HTERT RPE-1 (cell line): Measurements from ENCODE around the gene PAPPA2.
"Not testable (repeated sequence)": the region's sequence is repeated elsewhere in the genome, so short reads cannot be mapped to it uniquely, and the experiment has no call there.

Experiments
- in situ Hi-C: fragments of 300-500 bp; cut with MboI; formaldehyde crosslinking; loops from 4 replicates; pipeline ENCODE4 v1.14.3; 2020; ENCODE audit warnings: low sequenced_read_pairs

Gene PAPPA2

DNA sequence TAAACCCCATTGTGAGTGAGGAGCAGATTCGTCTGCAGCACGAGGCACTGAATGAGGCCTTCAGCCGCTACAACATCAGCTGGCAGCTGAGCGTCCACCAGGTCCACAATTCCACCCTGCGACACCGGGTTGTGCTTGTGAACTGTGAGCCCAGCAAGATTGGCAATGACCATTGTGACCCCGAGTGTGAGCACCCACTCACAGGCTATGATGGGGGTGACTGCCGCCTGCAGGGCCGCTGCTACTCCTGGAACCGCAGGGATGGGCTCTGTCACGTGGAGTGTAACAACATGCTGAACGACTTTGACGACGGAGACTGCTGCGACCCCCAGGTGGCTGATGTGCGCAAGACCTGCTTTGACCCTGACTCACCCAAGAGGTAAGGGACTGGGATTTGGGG, 132.2 kb downstream of the PAPPA2 start:
- in situ Hi-C loops: no loop called here

DNA sequence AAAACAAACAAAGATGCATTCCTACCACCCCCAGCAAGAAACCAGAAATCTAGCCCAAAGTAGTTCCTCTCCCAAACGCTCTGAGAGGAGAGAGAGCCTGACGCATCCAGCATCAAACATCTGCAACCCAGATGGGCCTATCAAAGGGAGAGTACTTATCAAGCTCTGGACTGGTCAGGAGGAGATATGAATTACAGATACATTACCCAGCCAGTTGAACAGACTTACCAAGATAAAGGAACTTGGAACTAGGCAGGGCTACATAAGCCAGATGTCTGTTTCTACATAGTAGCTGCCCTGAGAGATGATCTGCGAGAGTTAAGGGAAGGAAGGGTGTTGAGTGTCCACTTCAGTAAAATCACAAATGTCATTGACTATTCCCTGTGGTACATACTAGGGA, 138.4 kb downstream of the PAPPA2 start:
- in situ Hi-C loops: no loop called here

DNA sequence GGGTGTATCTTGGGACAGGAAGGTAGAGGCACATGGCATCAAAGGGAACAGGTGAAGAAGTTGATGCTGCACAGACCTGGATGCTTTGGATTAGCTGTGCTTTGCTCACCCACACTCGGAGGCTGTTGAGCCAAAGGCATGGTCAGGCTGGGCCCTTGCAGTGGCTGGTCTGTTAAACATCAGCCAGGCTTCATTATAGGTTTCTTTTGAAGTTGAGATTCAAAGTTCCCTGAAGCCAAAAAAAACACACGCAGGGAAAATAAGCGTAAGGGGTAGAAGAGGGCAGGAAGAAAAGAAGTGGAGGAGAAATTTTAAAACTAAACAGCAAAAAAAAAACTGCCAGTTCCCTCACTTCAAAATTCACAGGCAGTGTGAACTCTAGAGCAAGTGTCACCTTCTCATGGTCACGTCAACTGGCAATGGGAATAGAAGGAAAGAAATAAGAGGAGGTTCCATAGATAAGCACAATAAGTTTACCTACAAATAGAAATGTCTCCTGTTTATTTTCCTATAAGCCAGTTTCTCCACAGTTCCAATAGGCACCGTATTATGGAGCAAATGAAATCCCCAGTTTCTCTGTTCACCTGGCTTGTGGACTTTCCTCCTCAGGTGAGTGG, 139.5 kb downstream of the PAPPA2 start:
- in situ Hi-C loops: no loop called here

DNA sequence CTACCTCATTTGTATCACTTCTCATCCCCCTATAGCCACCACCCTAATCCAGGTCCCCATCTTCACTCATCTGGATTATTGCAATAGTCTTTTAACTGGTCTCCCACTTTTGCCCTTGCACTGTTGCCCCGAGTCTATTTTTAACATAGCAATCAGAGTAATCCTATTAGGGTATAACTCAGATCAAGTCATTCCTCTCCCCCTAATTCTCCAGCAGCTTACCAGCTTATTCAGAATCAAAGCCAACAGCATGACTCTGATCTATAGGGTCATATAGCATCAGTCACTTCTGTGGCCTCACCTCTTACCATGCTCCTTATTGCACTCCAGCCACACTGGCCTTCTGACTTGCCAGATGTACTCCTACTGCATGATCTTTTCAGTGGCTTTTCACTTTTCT, 140.7 kb downstream of the PAPPA2 start:
- in situ Hi-C loops: no loop called here

DNA sequence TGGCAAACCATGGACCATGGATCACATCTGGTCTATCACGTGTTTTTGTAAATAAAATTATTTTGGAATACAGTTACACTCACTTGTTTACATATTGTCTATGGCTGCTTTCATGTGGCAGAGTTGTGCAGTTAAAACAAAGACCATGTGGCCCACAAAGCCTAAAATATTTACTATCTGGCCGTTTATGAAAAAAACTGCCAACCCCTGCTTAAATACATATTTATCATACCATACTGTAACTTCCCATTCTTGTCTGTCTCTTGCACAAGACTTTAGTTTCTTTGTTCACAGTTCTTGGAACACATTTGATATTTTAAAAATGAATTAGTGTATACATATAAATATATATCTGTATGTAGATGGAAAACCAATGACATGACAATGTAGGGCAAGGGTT, 141.5 kb downstream of the PAPPA2 start:
- in situ Hi-C loops: no loop called here

DNA sequence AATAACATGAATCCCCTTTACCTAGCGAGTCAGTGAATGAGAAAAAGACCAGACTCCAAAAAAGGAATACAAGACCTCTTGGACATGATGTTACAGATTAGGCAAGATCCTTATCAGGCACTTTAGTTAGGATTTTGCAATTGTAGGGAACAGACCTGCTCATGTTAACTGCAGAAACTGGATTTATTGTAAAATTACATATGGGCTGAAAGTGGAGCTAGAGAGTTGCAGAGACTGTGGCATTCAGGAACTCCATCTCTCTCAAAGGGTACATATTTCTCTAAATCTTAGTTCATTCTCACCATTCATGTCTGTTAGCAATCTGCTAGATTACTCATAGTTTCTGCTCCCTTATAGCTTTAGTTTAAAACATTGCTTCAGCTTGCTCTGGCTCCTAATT, 142.2 kb downstream of the PAPPA2 start:
- in situ Hi-C loops: no loop called here

DNA sequence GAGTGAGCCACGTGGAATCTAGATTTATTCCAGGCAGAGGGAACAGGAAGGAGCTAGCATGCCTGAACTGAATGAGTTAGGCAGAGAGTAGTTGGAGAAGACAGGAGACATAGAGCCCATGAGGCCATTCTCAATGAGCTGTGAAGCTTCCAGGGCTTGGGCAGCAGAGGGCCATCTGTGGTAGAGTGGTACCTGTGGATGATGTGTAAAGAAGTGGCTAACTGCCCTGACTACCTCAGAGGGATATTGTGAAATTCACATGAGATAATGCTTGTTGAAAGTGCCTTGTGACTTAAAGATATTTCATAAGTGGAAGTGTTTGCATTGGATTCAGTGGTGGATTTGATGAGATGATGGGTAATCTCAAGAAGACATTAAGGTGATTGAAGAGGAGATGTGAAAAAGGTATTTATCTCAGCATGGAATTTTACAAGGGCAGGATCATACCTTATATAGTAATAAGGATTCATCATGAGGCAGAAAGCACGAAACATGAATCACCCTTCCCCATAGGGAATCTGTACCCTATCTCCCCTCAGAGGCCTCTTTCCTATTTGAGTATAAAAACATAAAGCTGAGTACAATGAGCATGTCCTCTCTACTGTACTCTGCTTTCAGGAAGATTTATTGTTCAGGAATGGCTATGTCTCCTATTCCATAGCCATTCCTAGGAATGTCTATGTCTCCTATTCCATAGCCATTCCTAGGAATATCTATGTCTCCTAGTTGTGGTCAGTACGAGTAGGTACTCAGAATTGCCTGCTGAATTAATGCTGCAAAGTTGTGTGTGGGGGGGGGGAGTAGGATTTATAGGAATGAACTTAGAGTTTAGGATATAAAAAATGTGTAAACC, 146.8 kb downstream of the PAPPA2 start:
- in situ Hi-C loops: no loop called here

DNA sequence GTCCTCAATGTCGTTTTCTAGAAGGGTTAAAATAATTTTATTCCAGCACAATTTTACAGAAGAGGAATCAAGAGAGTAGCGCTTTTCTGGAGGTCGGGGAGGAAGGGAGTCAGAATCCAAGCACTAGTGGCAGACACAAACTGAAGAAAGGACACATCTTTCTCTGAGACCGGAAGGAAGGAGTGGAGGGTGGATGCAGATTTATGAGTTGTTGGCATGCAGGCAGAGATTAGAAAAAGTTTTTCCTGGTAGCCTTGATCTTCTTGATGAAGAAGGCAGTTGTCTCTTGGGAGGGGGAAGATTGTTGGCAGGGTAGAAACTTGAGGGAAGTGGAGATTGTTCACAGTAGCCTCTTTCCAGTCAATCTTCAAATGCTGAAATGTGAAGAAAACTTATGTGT, 149.8 kb downstream of the PAPPA2 start:
- in situ Hi-C loops: no loop called here

DNA sequence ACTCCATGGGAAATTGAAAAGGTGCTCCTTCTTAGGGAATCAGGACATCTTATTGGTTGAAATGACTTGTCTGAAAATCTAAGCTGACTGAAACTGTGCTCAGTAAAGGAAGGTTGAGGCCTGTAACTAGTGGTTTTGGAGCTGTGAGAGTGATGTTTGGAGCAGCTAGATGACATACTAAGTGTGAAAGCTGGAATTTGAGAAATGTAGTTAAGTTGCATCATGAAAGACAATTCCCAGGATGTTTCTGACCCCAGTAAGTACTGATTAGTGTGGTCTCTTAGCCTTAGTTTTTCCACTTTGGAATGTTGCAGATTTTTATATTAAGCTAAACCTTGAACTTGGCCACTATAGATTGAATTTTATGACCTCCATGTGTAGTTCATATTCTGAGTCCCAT, 154.9 kb downstream of the PAPPA2 start:
- in situ Hi-C loops: no loop called here

DNA sequence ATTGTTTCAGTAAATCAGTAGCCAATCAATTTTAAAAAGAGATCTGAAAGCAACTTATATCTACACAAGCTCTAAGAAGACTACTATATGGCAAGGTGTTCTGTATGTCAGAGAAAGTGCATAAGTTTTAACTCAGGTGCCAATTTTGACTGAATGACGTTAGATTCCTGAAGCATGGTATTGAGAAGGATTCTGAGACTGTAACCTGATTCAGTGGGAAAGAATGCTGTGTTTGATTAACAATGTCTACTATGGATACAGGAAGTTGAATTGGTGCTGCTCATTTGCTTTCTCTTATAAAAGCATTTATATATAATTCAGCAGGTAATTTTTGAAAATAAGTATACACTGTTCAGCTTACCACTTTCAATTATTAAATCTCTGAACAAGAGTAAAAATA, 156.3 kb downstream of the PAPPA2 start:
- in situ Hi-C loops: no loop called here

DNA sequence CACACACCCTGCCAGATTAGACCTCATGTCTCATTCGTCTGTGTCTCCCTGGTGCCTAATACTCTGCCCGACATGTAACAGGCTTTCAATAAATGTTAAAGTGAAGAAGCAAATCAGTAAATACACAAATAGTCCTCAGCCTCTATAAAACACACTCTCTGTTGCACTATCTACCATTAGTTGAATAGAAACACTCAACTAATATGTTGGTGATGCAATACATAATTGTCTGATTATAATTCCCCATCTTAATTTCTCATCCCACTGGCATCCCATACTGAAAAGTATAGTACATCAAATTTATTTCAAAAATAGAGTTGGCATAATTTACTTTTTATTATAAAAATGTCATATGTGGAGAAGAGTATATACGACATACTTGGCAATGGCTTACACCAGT, 162.4 kb downstream of the PAPPA2 start:
- in situ Hi-C loops: no loop called here

DNA sequence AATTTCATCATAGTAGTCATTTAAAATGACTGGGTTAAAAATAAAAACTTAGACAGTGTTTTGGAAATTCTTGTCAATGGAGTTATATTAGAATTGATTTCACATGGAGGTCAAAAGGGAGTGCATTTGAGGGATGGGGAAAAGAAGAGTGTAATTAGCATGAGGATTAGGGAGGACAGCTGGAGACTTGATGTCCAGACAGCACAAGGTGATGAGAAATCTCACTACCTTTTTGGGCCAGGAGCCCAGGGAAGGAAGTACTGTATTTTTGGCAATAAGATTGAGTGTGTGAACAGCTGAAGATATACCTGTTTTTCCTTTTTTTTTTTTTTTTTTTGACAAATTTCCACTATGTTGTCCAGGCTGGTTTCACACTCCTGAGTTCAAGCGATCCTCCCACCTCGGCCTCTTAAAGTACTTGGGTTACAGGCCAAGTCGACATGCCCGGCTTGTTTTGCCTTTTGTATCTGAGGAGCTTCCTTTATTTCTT, 163.6 kb downstream of the PAPPA2 start:
- in situ Hi-C loops: no loop called here

DNA sequence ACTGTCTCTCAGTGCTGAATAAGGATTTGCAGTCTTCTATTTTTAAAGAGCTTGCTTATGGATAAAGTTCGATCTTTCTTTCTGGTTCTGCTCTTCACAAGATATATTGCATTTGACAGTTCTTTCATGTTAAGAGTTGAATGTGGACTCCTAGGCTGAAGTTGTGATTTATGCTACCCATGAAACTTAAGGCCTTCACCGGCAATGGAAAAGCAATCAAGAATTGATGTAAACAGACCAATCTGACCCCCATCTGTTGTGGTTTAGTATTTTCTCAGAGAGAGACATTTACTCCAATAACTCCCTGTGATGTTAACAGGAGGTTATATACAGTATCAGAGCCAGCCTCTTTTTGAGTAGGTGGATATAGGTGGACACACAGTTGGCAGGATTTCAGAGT, 165.8 kb downstream of the PAPPA2 start:
- in situ Hi-C loops: no loop called here

DNA sequence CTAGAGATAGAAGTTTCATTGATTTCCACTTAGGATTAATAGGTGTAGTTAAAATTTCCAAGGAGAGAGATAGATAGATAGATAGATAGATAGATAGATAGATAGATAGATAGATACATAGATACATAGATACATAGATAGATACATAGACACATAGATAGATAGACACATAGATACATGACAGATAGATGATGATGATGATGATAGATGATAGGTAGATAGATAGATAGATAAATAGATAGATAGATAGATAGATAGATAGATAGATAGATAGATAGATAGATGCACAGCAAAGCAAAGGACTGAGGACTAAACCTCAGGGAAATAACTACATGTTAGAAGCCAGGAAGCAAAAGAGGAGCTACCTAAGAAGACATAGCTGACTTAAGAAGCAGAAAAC, 171.8 kb downstream of the PAPPA2 start:
- in situ Hi-C loops: not testable (repeated sequence)

DNA sequence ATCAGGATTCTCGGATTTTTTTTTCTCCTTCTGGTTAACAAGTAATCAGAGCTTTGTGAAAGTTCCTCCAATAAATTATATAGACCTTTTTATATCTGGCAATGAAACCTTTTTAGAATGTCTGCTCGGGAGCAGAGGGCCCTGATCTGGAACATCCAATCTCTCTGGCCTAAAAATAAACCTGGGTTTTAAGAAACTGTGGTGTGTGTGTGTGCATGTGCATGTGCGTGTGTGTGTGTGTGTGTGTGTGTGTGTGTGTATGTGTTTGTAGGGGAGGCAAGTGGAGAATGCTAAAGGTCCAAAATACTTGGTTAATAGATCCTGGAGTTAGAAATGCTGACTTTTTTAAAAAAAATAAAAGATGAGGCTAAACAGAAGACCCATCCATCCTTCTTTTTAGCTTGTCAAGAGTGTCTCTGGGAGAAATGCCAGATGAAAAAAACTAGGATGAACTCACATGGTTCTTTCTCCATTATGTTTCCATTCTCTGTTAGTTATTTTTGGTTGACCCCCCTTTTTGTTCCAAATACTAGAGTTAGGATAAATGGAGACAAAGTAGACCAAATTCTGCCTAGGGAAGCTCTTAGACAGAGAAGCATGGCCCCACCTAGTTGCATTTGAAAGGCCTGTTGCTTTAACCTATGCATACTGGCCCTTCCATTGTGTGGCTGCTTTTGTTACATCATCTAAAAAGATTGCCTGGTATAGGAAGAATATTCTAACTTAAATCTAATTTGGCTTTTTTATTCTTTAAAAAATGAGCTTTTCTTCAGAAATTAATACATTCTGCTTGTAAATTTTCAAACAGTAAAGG, 175.9 kb downstream of the PAPPA2 start:
- in situ Hi-C loops: no loop called here

DNA sequence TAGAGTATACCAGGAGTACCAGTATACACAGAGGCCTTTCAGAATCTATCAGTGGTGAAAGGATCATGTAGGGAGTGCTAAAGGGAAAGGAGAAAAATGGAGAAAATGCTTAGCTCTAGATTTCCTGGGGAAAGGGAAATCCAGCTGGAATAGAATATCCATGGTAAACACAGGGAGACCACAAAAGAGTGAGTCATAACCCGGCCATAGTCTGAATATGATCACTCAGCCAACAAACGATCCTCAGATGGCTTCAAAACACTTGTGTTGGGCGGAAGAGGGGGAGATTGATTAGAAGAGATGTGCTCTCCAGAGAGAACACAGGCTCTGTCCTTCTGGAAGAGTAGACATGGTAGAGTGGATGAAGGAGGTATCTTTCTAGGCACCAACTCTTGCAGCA, 180.6 kb downstream of the PAPPA2 start:
- in situ Hi-C loops: no loop called here

DNA sequence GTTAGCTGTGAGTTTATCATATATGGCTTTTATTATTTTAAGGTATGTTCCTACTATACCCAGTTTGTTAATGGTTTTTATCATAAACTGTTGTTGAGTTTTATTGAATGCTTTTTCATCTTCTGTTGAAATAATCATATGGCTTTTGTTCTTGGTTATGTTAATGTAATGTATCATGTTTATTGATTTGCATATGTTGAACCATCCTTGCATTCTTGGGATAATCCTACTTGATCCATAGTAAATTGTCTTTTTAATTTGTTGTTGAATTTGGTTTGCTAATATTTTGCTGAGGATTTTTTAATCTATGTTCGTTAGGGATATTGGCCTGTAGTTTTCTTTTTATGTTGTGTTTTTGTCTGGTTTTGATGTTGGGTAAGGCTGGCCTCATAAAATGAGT, 185.6 kb downstream of the PAPPA2 start:
- in situ Hi-C loops: no loop called here

DNA sequence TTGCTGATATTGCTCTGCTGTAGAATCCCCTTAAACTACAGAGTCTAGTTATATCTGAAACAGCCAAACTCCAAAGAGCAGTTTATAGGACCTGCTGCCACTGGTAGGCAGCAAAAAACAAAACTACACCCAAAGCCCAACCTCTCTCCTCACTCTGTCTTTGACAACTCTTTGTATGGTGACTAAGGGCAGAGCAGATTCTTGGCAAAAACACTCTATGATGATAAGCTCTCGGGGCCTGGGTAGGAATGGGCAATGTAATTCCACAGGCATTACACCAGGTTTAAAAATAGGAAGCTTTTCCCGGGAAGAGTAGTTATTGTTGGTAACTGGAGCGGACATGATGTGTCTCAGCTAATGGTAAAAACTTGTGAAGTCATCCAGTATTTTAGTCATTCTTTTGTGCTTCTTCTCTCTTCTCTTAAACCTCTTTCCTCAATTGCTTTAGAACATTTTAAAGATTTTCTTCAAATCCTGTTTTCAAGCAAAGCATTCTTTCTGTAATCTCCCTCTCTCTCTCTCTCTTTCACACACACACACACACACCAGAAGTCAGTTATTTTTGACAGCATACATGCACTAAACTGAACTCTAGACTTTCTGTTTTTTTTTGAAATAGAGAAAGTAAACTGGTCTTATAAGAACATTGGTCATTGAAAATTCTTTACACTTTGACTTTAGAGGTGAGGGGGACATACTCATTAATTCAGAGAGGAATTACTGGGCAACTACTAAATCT, 193.5 kb downstream of the PAPPA2 start:
- in situ Hi-C loops: no loop called here

DNA sequence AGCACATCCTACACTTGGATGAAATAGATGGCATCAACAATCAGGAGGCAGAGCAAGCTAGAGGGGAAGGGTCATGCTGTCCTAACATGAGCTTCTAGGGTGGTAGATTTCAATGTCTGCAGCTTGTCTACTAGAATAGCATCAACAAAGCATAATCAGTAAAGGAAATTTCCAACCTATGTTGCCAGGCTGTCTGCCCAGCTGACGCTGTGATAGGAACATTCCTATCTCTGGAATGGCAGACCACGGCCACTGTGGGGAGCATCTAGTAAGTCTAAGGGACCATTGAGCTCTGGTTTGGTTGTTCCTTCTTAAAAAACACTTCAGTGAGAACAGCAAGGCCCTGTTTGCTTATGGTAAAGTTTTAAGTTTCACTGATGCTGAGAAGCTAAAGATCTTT, 206.8 kb downstream of the PAPPA2 start:
- in situ Hi-C loops: no loop called here

DNA sequence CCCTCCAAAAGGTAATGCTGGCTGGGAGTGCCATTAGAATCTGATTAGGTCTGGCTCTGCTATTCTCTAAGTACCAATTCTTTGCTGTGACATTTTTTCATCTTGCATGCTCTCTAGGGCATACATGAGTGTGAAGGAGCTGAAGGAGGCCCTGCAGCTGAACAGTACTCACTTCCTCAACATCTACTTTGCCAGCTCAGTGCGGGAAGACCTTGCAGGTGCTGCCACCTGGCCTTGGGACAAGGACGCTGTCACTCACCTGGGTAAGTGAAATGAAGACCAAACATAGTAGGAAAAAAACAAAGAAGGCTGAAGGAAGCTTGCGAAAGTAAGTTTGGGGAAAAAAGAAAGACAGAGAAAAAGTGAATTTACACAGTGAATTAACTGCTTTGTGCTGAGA, 207.9 kb downstream of the PAPPA2 start:
- in situ Hi-C loops: no loop called here
